Right atrium auricular region (tissue), 2 donors: Measurements from ENCODE around the gene SNAP91. TPM values are rescaled to one million over a fixed set of nuclear protein-coding genes. Genes with fewer than 3 reads are reported as not detected.
"Not testable (repeated sequence)": the region's sequence is repeated elsewhere in the genome, so short reads cannot be mapped to it uniquely, and the experiment has no call there.

ENCODE experiments used
- DNase-seq: peaks from one replicate; pipeline ENCODE4 v3.0.0-alpha.2; 2019; ENCODE audit warnings: low spot score
- H3K27ac ChIP-seq, 2 donors: fragments of 200-600 bp; sonication (generic); 1 replicate in 1 of 2; 2 replicates in 1 of 2; pipeline ENCODE4 v1.5.1; 2016 to 2019
- H3K27me3 ChIP-seq, 2 donors: fragments of 200-600 bp; sonication (generic); one replicate each; pipeline versions ENCODE4 v1.5.1 to v1.6.0; 2017 to 2019
- H3K36me3 ChIP-seq: fragments of 200-600 bp; sonication (generic); one replicate; pipeline ENCODE4 v1.5.1; 2016
- H3K4me1 ChIP-seq, 2 donors: fragments of 200-600 bp; sonication (generic); one replicate each; pipeline versions ENCODE4 v1.5.1 to v1.6.0; 2017 to 2019
- H3K4me3 ChIP-seq, 2 donors: fragments of 200-600 bp; sonication (generic); 1 replicate in 1 of 2; 2 replicates in 1 of 2; pipeline ENCODE4 v1.5.1; 2017 to 2019; ENCODE audit warnings: mild to moderate bottlenecking in 1 of 2, moderate library complexity in 1 of 2
- H3K9me3 ChIP-seq, 2 donors: fragments of 200-600 bp; sonication (generic); one replicate each; pipeline ENCODE4 v1.5.1; 2019
- total RNA-seq, 2 donors: library from RNA; depleted of rRNA; stranded (reverse); fragments of >200 nt; gene quantifications; one replicate each; pipeline ENCODE4 v1.1.0, GENCODE V29; 2016
- TF ChIP-seq, protein P1 (sequence below), 2 donors: fragments of 200-600 bp; sonication (generic); IDR thresholded peaks; one replicate each; pipeline ENCODE4 v1.5.1; 2019; ENCODE audit warnings: antibody characterized with exemption in 2 of 2

The SNAP91 gene
- total RNA-seq, 2 donors from 2014 or later = 0.20 to 0.26 TPM

DNA sequence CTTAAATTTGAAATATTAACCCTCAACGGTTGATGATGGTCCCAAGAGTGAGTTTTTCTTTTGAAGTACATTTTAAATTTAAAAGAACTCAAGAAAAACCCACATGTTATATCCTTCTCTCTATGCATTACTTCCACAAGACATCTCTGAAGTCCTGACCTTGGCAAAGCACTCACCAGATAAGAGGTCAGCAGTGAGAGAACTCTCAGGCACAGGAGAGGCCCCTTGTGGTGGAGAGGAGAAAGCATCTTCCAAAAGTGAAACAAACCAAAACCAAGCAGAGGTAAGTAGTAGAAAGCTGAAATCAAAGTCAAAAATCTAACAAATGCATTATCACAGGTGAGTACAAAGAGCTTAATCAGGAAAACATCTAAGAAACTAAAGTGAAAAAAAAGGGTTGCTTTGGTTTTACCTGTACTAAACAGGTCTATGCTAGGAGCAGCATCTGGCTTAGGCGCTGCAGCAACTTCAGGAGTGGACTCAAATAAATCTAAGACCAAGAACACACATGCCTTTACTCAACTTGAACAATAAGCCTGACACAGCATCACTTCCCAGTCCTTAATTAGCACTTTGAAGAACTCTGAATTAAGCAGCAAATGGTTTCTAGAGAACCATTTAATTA, 116.0 kb downstream of the SNAP91 start:
- H3K4me1 ChIP-seq = no peaks in the 10 kb centered on the region
- H3K27me3 ChIP-seq = no peaks in the 10 kb centered on the region
- no peak overlapping the region for H3K27ac ChIP-seq
- no peak overlapping the region for H3K4me3 ChIP-seq
- TF ChIP-seq, protein P1, sequence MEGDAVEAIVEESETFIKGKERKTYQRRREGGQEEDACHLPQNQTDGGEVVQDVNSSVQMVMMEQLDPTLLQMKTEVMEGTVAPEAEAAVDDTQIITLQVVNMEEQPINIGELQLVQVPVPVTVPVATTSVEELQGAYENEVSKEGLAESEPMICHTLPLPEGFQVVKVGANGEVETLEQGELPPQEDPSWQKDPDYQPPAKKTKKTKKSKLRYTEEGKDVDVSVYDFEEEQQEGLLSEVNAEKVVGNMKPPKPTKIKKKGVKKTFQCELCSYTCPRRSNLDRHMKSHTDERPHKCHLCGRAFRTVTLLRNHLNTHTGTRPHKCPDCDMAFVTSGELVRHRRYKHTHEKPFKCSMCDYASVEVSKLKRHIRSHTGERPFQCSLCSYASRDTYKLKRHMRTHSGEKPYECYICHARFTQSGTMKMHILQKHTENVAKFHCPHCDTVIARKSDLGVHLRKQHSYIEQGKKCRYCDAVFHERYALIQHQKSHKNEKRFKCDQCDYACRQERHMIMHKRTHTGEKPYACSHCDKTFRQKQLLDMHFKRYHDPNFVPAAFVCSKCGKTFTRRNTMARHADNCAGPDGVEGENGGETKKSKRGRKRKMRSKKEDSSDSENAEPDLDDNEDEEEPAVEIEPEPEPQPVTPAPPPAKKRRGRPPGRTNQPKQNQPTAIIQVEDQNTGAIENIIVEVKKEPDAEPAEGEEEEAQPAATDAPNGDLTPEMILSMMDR (IDR thresholded peaks at IDR 0.05) = peak in 1 of 2 donors; percentile 19
- no peaks in the 10 kb centered on the region for H3K36me3 ChIP-seq
- DNase-seq = no peak
- no peaks in the 10 kb centered on the region for H3K9me3 ChIP-seq

DNA sequence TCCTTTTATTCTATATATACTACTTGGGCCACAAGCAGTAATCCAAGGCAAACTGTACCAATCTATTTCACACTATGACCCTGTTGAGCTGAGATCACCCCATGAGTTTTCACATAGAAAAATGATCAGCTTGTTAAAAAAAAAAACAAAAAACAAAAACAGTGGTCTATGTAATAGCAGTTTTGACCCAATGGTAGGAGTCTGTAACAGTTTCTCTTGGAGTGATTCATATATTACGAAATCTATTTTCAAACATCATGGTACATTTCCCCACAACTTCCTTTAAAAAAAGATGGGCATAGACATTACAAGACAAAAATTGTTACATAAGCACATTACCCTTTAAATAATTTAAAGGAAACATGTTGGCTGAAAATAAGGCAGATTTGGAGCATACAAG, 118.5 kb downstream of the SNAP91 start:
- DNase-seq = no peak
- H3K4me1 ChIP-seq = no peaks in the 10 kb centered on the region
- no peaks in the 10 kb centered on the region for H3K9me3 ChIP-seq
- H3K4me3 ChIP-seq = no peak overlapping the region
- no peaks in the 10 kb centered on the region for H3K36me3 ChIP-seq
- H3K27ac ChIP-seq = no peak overlapping the region
- H3K27me3 ChIP-seq = no peaks in the 10 kb centered on the region
- TF ChIP-seq, protein P1 (IDR thresholded peaks at IDR 0.05) = no peak

DNA sequence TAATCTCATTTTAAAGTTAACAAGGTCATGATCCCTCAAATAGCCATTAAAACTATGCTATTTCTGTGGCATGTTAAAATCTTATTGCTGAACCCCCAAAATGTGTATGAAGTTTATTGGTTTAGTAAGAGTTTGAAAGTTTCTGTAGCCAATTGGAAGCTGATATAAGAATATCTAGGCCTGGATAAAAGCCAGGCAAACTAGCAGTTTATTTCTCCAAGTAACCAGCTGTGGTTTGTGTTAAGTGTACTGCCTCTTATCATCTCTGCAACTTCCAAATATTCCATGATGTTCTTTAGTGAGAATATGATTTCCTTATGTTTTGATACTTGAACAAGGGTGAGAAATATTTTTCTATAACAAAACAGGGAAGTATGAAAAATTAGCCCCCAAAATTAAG, 119.8 kb downstream of the SNAP91 start:
- Histone ChIP-seq H3K4me1 (no peaks in the 10 kb centered on the region), H3K4me3 (no peak overlapping the region), H3K36me3 (no peaks in the 10 kb centered on the region), H3K27ac (no peak overlapping the region), H3K27me3 (no peaks in the 10 kb centered on the region), H3K9me3 (no peaks in the 10 kb centered on the region)
- TF ChIP-seq, protein P1 (IDR thresholded peaks at IDR 0.05) = no peak
- no peak for DNase-seq

DNA sequence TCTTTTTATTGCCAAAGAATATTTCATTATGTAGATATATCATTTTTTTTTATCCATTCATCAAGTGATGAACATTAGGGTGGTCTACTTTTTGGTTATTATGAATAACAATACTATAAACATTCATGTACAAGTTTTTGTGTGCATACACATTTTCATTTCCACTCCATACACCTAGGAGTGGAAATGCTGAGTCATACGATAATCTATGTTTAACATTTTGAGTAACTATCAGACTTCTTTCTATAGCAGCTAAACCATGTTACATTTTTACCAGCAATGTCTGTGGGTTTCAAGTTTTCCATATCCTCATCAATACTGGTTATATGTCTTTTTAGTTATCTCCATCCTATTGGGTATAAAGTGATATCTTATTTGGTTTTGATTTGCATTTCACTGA, 130.8 kb downstream of the SNAP91 start:
- no peak overlapping the region for H3K27ac ChIP-seq

DNA sequence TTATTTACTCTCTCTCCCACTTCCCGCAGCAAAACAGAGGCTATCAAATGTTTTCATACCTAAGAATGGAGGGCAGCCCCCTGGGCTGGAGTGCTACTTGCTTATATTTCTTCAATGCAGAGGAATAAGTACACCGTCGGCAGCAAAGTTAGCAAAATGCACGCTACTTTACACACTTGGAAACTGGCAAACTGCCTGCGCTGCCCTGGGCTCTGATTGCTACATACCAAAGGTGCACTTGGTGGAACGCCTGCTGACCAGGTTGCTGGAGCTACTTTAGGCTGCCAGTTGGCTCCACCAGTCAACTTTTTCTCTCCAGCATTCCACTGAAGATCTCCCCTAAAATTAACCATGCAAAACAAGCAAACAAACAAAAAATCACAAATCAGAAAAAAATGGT, 134.1 kb downstream of the SNAP91 start:
- Histone ChIP-seq H3K36me3 (no peaks in the 10 kb centered on the region), H3K4me1 (no peaks in the 10 kb centered on the region), H3K27ac (no peak overlapping the region), H3K27me3 (no peaks in the 10 kb centered on the region), H3K4me3 (no peak overlapping the region), H3K9me3 (no peaks in the 10 kb centered on the region)
- TF ChIP-seq, protein P1 (IDR thresholded peaks at IDR 0.05) = no peak
- DNase-seq = no peak

More for the DNA sequence above, 130.8 kb downstream of the SNAP91 start:
- no peaks in the 10 kb centered on the region for H3K4me1 ChIP-seq
- H3K36me3 ChIP-seq = no peaks in the 10 kb centered on the region
- no peak overlapping the region for H3K4me3 ChIP-seq
- TF ChIP-seq, protein P1 (IDR thresholded peaks at IDR 0.05) = no peak
- H3K9me3 ChIP-seq = no peaks in the 10 kb centered on the region
- DNase-seq = no peak
- H3K27me3 ChIP-seq = no peaks in the 10 kb centered on the region

DNA sequence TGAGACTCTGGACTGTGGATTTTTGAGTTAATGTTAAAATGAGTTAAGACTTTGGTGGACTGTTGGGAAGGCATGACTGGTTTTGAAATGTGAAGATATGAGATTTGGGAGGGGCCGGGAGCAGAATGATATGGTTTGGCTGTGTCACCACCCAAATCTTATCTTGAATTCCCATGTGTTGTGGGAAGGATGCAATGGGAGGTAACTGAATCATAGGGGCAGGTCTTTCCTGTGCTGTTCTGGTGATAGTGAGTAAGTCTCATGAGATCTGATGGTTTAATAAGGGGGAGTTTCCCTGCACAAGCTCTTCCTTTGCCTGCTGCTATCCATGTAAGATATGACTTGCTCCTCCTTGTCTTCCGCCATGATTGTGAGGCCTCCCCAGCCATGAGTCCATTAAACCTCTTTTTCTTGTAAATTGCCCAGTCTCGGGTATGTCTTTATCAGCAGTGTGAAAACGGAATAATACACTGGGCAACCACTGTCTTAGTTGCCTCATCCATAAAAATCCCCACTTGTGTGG, 137.2 kb downstream of the SNAP91 start:
- H3K4me1 ChIP-seq, H3K27ac ChIP-seq, H3K9me3 ChIP-seq, DNase-seq, H3K36me3 ChIP-seq, H3K4me3 ChIP-seq, H3K27me3 ChIP-seq: not testable (repeated sequence)
